CD4-positive, alpha-beta T cell (primary cell): ENCODE measurements around the gene ORAI3. TPM values are rescaled to one million over a fixed set of nuclear protein-coding genes. Genes with fewer than 3 reads are reported as not detected.

Experiments
- ATAC-seq: fragments of 200-7000 bp; cut with Tn5 transposase; one replicate; pipeline ENCODE4 v1.10.0; 2022; ENCODE audit warnings: mild to moderate bottlenecking; ENCODE audit not compliant: poor library complexity
- CTCF ChIA-PET: fragments of 350-600 bp; sonication (Branson Sonifier 250); formaldehyde crosslinking; loops from one replicate; lab custom pipeline; 2021; ENCODE audit warnings: antibody characterized with exemption, inconsistent platforms; lab: Charles Lee
- POLR2A ChIA-PET: fragments of 350-600 bp; sonication (Branson Sonifier 250); formaldehyde crosslinking; loops from one replicate; lab custom pipeline; 2021; ENCODE audit warnings: antibody characterized with exemption, inconsistent platforms; lab: Charles Lee
- DNase-seq, 14 experiments: peaks; one replicate each; pipeline ENCODE4 v3.0.0-alpha.2; 2013 to 2020; ENCODE audit warnings: mixed read lengths in 2 of 14
- H3K27ac ChIP-seq, 2 donors: one replicate each; pipeline versions ENCODE4 v1.5.1 to v1.7.0; 2013; ENCODE audit warnings: low read length in 2 of 2, low read depth in 1 of 2, mild to moderate bottlenecking in 1 of 2
- H3K27me3 ChIP-seq, 2 experiments: 1 replicate in 1 of 2; 2 replicates in 1 of 2; pipeline versions ENCODE4 v1.6.1 to v1.7.0; 2013; ENCODE audit warnings: low read length in 2 of 2, control low read depth in 1 of 2, mild to moderate bottlenecking in 1 of 2, moderate library complexity in 1 of 2; ENCODE audit not compliant: insufficient read depth in 2 of 2, control insufficient read depth in 1 of 2
- H3K36me3 ChIP-seq: one replicate; pipeline ENCODE4 v1.6.1; 2013; ENCODE audit warnings: low read length, control low read depth; ENCODE audit not compliant: insufficient read depth
- H3K4me1 ChIP-seq: one replicate; pipeline ENCODE4 v1.6.1; 2013; ENCODE audit warnings: low read length, control low read depth; ENCODE audit not compliant: insufficient read depth
- H3K4me3 ChIP-seq: one replicate; pipeline ENCODE4 v1.5.1; 2013; ENCODE audit warnings: mild to moderate bottlenecking, low read length, moderate library complexity
- H3K9me3 ChIP-seq, 2 experiments: 1 replicate in 1 of 2; 2 replicates in 1 of 2; pipeline versions ENCODE4 v1.6.1 to v1.7.0; 2013; ENCODE audit warnings: low read length in 2 of 2, mild to moderate bottlenecking in 2 of 2, control low read depth in 1 of 2, moderate library complexity in 1 of 2; ENCODE audit not compliant: control insufficient read depth in 1 of 2, insufficient read depth in 1 of 2
- H3K27ac Mint-ChIP-seq: one replicate; pipeline ENCODE4 v1.8.0; 2020; ENCODE audit warnings: mixed read lengths
- H3K27me3 Mint-ChIP-seq: one replicate; pipeline ENCODE4 v1.8.0; 2021; ENCODE audit warnings: mixed read lengths
- H3K36me3 Mint-ChIP-seq: one replicate; pipeline ENCODE4 v1.8.0; 2021; ENCODE audit warnings: low read depth, mixed read lengths
- H3K4me1 Mint-ChIP-seq: one replicate; pipeline ENCODE4 v1.8.0; 2021; ENCODE audit warnings: low read depth, mixed read lengths
- H3K4me3 Mint-ChIP-seq: one replicate; pipeline ENCODE4 v1.8.0; 2020; ENCODE audit warnings: mild to moderate bottlenecking, mixed read lengths
- H3K9me3 Mint-ChIP-seq: one replicate; pipeline ENCODE4 v1.8.0; 2020; ENCODE audit warnings: mixed read lengths
- intact Hi-C, 2 experiments: fragments of 100-400 bp; cut with DNase I in 1 of 2; cut with micrococcal nuclease in 1 of 2; formaldehyde crosslinking; loops; one replicate each; pipeline versions ENCODE4 v1.15.1 to v1.9.0; 2023 to 2025; cut with DNase I, micrococcal nuclease
- total RNA-seq, 174 experiments: library from RNA in 2 of 174; stranded (reverse) in 2 of 174; gene quantifications; one replicate each; pipeline ENCODE4 v1.2.3 and lab custom pipeline; 2021 to 2026
- TF ChIP-seq, protein P1 (sequence below): fragments of 200-600 bp; IDR thresholded peaks from one replicate; pipeline ENCODE4 v1.8.0; 2022; ENCODE audit warnings: antibody characterized with exemption, mild to moderate bottlenecking

The ORAI3 gene
- total RNA-seq, 2 experiments from 2014 or later: 3.0 to 4.5 TPM

DNA sequence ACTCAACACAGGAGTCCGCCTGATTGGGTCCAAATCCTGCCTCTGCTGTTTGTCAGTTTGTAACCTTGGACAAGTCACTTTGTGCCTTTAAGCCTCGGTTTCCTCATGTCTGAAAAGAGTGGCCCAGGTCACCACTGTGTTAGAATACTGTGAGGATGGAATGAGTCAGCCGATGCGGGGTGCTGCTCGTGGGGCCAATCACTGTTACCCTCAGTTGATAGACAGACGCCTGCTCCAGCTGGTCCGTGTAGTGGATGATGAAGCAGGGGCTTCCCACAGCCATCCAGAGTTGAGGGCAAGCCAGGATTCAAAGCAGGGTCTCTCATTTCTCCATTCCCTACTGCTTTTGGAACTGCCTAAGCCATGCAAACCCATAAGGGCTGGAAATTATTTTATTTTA is 19.7 kb upstream of the ORAI3 start:
- Mint-ChIP-seq H3K27me3 (no peaks in the 10 kb centered on the region), H3K36me3 (peaks cover 17% of the 10 kb centered on the region), H3K27ac (no peak overlapping the region), H3K4me3 (no peak overlapping the region), H3K4me1 (peaks cover 10% of the 10 kb centered on the region), H3K9me3 (no peaks in the 10 kb centered on the region)
- peaks cover 13% of the 10 kb centered on the region for H3K36me3 ChIP-seq
- intact Hi-C loops: loop anchor here (10.0 kb wide), 3 partner anchors 146 to 934 kb away; partner anchors contain the start of genes HIRIP3 (in 1 of the 2), INO80E (in 1 of the 2), MYL11 (in 1 of the 2) and TBC1D10B (in 1 of the 2)
- no peak overlapping the region for H3K27ac ChIP-seq
- ChIA-PET CTCF (no interaction called here), POLR2A (interaction anchor here (1.2 kb wide), 1 partner anchor 115 kb away, joined by 5 read pairs; no protein-coding TSS in a partner anchor)
- H3K4me1 ChIP-seq: peaks cover 12% of the 10 kb centered on the region
- TF ChIP-seq, protein P1, sequence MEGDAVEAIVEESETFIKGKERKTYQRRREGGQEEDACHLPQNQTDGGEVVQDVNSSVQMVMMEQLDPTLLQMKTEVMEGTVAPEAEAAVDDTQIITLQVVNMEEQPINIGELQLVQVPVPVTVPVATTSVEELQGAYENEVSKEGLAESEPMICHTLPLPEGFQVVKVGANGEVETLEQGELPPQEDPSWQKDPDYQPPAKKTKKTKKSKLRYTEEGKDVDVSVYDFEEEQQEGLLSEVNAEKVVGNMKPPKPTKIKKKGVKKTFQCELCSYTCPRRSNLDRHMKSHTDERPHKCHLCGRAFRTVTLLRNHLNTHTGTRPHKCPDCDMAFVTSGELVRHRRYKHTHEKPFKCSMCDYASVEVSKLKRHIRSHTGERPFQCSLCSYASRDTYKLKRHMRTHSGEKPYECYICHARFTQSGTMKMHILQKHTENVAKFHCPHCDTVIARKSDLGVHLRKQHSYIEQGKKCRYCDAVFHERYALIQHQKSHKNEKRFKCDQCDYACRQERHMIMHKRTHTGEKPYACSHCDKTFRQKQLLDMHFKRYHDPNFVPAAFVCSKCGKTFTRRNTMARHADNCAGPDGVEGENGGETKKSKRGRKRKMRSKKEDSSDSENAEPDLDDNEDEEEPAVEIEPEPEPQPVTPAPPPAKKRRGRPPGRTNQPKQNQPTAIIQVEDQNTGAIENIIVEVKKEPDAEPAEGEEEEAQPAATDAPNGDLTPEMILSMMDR: no peak
- H3K9me3 ChIP-seq: no peaks in the 10 kb centered on the region
- H3K4me3 ChIP-seq: no peak overlapping the region
- no peak for DNase-seq
- H3K27me3 ChIP-seq: no peaks in the 10 kb centered on the region
- no peak for ATAC-seq

DNA sequence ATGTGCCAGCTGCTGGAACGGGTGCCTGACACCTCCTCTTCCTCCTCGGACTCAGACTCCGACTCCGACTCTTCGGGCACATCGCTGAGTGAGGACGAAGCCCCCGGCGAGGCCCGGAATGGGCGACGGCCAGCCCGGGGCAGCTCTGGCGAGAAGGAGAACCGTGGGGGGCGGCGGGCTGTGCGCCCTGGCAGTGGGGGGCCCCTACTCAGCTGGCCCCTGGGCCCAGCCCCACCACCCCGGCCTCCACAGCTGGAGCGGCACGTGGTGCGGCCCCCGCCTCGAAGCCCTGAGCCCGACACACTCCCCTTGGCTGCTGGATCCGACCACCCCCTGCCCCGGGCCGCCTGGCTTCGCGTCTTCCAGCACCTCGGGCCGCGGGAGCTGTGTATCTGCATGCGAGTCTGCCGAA is 18.7 kb upstream of the ORAI3 start:
- Mint-ChIP-seq H3K27ac (no peak overlapping the region), H3K4me3 (no peak overlapping the region), H3K4me1 (peaks cover 12% of the 10 kb centered on the region), H3K27me3 (no peaks in the 10 kb centered on the region), H3K9me3 (no peaks in the 10 kb centered on the region), H3K36me3 (peaks cover 20% of the 10 kb centered on the region)
- DNase-seq: no peak
- no peak overlapping the region for H3K4me3 ChIP-seq
- no peaks in the 10 kb centered on the region for H3K9me3 ChIP-seq
- H3K27me3 ChIP-seq: no peaks in the 10 kb centered on the region
- H3K4me1 ChIP-seq: peaks cover 12% of the 10 kb centered on the region
- no peak for ATAC-seq
- POLR2A ChIA-PET: no interaction called here
- TF ChIP-seq, protein P1: no peak
- peaks cover 13% of the 10 kb centered on the region for H3K36me3 ChIP-seq
- CTCF ChIA-PET: no interaction called here
- intact Hi-C loops: no loop called here
- no peak overlapping the region for H3K27ac ChIP-seq

DNA sequence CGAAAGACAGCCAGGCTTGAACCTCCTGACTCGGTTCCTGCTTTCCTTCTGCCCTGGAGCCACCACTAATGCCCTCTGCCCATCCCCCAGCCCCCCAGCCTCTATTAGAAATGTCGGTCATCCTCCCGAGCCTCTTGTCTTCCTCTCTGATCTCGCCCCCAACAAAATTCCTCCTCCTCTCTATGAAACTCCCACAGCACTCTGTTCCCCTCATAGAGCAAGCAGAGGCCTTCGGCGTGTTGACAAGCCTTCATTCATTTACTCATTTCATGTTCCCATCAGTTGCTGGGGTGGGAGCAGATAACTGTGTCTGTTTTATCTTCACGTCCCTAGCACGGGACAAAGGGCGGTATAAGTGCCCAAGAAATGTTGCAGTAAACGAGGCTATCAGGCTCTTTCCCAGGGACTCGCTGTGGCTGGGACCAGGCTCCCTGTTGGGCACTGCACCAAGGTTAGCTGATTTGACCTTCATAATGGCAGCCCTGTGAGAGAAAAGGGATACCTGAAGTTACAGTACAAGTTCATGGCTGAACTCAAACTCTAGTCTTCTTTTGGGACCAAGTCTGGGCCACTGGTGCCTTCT is 17.7 kb upstream of the ORAI3 start:
- intact Hi-C loops: no loop called here
- CTCF ChIA-PET: interaction anchor here (1.7 kb wide), 1 partner anchor 10 kb away, joined by 4 read pairs; no protein-coding TSS in a partner anchor
- no peak overlapping the region for H3K27ac ChIP-seq
- POLR2A ChIA-PET: no interaction called here
- TF ChIP-seq, protein P1: no peak
- no peak overlapping the region for H3K4me3 ChIP-seq
- H3K27ac Mint-ChIP-seq: no peak overlapping the region
- no peaks in the 10 kb centered on the region for H3K27me3 ChIP-seq
- ATAC-seq (no peak), DNase-seq (no peak)
- no peak overlapping the region for H3K4me3 Mint-ChIP-seq
- peaks cover 11% of the 10 kb centered on the region for H3K4me1 Mint-ChIP-seq
- peaks cover 13% of the 10 kb centered on the region for H3K4me1 ChIP-seq
- H3K9me3 ChIP-seq: no peaks in the 10 kb centered on the region
- peaks cover 13% of the 10 kb centered on the region for H3K36me3 ChIP-seq
- H3K36me3 Mint-ChIP-seq: peaks cover 20% of the 10 kb centered on the region
- H3K27me3 Mint-ChIP-seq: no peaks in the 10 kb centered on the region
- no peaks in the 10 kb centered on the region for H3K9me3 Mint-ChIP-seq
